T-helper 1 cell (primary cell): Measurements from ENCODE around the gene DET1.
"Not testable (repeated sequence)": the region's sequence is repeated elsewhere in the genome, so short reads cannot be mapped to it uniquely, and the experiment has no call there.

Experiments
- DNase-seq, 5 donors: peaks; one replicate each; pipeline ENCODE4 v3.0.0-alpha.2; 2012 to 2020

Gene DET1

DNA sequence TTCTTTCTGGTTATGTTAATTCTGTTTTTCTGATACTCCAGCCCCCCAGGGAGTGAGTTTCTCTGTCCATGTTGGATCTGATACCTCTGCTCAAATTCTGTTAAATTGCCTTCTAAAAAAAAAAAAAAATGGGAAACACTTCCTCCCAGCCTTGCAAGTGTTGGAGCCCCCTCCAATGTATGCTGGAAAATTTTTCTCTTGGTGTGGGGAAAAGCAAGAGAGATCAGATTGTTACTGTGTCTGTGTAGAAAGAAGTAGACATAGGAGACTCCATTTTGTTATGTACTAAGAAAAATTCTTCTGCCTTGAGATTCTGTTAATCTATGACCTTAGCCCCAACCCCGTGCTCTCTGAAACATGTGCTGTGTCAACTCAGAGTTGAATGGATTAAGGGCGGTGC lies 6.1 kb downstream of the DET1 start:
- DNase-seq: not testable (repeated sequence)

GRCh38 chr15:88539441-88539840 lies 7.0 kb downstream of the DET1 start:
- DNase-seq: no peak

DNA sequence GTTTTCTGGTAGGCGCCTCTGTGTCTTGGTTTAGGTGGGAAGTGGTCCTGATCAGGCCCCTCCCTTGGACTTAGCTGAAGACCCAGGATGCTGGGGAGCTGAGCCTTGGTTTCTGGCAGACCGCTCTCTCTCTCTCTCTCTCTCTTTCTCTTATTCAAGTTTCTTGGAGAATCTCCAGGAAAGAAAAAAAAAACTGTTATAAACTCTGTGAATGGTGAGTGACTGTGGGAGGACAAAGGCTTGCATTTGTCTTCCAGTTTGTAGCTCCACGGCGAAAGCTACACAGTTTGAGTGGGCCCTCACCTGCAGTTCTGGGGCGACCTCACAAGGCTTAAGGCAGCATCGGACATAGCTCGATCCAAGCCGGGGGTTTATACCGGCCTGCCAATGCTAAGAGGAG lies 7.5 kb downstream of the DET1 start:
- no peak for DNase-seq

GRCh38 chr15:88537591-88538317 lies 8.7 kb downstream of the DET1 start:
- DNase-seq: no peak

GRCh38 chr15:88535607-88536313 lies 10.7 kb downstream of the DET1 start:
- DNase-seq: no peak

GRCh38 chr15:88535100-88535499 lies 11.4 kb downstream of the DET1 start:
- DNase-seq: no peak

GRCh38 chr15:88533376-88533775 lies 13.1 kb downstream of the DET1 start:
- DNase-seq: no peak

DNA sequence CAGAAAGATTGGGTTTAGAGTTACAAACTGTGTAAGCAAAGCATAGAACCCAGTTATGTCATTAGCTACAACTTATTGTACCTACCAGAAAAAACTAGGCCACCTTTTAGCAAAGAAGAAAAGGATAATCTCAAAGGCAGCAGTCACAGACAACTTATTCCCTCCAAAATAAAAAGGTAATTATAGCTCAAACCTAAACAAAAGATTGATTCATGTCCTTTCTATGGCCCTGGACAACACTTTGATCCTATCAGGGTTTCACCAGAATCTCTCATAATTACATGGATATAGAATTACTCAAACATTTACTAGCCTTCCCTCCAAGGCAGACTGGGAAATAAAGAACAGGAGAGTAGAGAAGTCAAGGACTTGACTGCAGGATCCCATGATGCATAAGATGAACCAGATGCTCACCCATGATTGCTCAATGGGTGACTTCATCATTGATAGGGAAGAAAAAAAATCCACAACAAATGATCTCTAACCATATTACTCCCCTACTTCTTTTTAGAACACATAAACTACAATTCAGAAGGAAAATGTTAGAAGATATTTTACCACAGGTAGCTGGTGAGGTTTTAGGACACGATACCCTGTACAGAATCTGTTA lies 17.4 kb downstream of the DET1 start:
- DNase-seq: no peak

DNA sequence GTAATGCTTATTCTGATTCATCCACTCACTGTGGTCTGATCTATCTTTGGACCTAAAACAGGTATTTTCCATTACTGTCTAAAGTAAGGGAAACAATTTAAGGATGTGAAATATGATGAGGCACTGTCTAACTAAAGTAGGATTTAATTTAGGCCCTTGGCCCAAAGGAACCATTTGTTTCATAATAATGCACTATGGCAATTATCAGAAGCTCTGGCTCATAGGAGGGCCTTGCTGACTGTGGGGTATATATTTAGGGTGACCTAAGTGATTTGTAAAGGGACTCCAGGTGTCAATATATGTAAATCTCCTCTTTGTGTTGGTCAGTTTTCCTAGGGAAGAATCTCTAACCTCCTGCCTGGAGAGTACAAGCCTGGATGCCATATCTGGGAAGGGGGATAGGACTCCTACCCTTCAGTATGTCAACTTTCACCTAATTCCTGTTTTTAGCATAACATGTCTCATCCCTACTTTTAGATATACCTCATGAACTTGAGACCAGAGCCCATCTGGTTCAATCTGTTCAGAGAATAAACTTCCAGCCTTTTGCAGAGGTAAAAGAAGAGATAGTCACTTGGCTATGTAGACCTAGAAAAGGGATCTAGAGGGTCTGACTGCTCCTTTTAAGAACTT lies 20.1 kb downstream of the DET1 start:
- DNase-seq: no peak

DNA sequence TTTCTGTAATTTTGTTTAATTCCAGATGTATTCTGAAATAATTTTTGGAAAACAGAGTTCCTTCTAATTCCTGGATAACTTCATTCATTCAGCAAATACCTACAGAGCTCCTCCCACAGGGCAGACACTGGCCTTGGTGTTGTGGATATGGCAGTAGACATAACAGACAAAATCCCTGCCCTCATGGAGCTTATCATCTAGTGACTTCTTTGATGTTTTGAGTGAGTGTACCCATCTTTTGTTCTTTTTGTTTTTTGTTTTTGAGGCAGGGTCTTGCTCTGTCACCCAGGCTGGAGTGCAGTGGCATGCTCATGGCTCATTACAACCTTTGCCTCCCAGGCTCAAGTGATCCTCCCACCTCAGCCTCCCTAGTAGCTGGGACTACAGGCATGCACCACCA lies 21.1 kb downstream of the DET1 start:
- DNase-seq: no peak

GRCh38 chr15:88524094-88524493 lies 22.4 kb downstream of the DET1 start:
- not testable (repeated sequence) for DNase-seq

- no peak for DNase-seq
These were observed 27.6 kb downstream of the DET1 start for GRCh38 chr15:88518903-88519302.

DNA sequence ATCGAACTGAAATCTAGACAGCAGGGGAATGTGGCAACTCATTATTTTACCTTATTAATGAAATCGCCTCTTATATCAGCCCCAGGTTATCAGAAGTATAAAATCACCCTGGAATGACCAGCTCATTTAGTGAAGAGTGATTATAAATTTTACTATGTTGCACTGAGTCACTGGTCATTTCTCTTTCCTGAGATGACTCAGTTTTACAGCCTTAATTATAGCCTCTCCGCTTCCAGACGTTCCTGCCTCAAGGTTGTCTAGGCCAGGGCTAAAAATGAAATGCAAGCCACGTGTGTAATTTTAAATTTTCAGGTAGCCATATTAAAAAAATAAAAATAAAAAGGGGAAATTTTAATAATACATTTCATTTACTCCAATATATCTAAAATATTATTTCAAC lies 33.3 kb downstream of the DET1 start:
- no peak for DNase-seq

DNA sequence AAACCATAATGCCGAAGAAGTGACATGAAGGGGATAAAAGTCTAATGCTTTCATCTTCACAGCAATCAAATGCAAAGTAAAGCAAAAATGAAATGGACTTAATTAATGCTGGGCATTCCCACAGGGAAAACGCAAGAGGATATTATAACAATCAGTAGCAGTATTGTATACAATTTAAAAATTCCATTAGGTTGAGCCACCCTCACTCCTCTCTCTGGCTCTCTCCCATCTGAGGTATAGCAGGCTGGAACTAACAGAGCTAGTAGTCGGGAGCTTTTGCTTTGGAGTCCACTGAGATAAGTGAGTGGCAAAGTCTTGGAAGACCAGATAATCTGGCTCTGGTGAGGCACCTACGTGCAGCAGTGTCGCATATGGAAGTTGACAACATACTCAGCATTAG lies 33.9 kb downstream of the DET1 start:
- no peak for DNase-seq

DNA sequence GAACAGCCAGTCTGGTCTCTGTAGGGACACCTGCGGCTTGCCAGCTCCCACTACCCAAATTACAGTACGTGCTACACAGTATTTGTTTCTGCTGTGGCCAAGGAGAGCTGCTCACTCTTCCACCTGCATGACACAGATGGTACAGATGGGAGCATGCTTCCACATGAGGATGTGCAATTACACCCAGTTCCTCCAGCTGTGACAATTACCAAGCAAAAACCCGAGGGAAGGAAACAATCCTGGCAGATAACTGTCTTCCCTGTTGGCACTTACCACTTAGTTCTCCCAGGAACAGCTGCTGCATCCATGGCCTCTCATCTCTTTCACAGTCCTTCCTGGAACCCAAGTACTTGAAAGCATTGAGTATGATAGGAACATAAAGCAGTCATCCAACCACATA lies 34.4 kb downstream of the DET1 start:
- no peak for DNase-seq

GRCh38 chr15:88511161-88511560 lies 35.3 kb downstream of the DET1 start:
- no peak for DNase-seq

DNA sequence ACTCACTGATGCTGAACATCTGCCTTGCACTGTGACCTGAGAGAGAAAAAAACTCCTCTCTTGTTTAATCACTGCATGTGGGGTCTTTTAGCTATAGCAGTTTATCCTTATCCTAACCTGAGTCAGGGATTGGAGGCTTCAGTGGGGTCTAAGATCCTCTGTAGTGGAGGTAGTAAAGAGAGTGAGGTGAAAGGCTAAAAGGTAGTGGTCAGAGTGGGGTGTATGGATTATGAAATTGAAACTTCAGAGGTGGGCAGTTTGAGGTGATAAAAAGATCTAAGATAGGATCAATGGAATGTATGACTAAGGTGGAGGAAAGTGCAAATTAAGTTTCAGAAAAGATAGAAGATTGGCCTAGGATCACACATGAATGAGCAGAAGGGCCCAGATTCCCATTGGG lies 36.5 kb downstream of the DET1 start:
- no peak for DNase-seq

DNA sequence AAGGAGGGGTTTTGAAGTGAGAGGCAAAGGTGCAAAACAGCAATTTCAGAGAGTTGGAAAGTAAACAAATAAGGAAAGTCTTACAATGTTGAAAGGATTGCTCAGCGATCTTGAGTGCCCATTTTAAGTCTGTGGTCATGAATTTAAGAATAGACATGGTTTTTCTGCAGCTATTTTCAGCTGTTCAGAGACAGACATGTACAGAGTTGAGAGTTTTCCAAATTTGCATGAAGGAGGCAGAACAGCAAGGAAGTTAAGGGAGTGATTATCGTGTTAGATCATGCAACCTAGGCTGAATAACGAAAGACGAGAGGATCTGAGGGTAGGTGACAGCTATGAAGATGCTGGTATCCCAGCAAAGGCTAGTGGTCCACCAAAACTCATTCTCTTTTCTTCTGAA lies 37.2 kb downstream of the DET1 start:
- DNase-seq: no peak

DNA sequence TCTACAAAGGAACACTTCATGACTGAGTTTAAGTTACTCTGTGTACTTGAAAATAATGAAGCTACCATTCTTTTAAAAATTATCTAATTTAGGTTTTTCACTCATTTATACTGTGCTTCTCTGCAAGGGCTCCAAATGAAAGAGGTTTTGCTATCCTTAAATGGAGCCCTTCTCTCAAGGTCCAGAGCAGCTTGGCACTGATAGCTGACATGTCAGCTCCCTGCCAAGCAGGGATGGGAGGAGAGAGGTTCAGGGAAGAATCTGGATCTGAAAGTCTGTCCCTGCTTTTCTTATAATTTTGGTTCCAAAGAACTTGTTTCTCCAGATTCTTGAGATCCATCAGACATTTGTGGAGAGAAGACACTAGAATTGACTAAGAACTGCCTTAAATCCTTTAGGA lies 39.9 kb downstream of the DET1 start:
- no peak for DNase-seq

DNA sequence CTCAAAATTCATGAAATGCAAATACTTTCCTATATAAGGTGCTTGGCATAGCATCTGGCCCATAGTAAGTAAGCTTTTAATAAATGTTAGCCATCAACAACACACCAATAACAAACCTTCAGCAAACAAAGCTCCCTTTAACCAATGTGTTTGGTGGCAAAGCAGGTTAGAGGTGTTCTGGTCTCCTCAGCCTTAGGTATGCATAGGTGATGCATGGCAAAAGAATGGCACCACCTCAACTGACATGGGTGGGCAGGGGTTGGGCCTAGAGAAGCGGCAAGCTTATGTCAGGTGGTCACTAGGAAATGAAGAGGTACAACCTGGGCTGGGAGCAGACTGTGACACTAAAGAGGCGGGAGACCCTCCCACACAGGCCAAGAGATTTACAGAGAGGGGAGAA lies 40.8 kb downstream of the DET1 start:
- no peak for DNase-seq

GRCh38 chr15:88504445-88504844 lies 42.0 kb downstream of the DET1 start:
- no peak for DNase-seq

DNA sequence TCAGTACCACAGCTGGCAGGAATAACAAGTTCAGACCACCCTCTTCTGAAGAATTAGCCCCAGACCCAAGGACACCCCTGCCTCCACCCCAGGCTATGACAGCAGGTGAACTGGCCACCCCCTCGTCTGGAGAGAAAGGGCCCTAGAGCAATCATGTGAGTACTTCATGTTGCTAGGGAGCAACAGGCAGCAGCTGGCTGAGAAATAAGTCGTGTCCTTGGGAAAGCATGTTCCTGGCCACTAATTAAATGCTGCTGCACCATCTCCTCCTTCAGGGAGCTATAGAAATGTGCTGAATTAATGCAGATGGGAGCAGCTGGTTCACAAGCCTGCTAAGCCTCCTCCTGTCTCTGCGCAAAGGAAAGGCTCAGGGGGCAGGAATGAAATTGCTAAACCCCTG lies 47.5 kb downstream of the DET1 start:
- no peak for DNase-seq

- DNase-seq: no peak
These were observed 49.2 kb downstream of the DET1 start for GRCh38 chr15:88497109-88497765.
